ENCODE results near the gene GOT1.

- TF ChIP-seq USF2 (CRISPR knock-in tag; IDR thresholded peaks at IDR 0.05) (no peak), PREB (CRISPR knock-in tag; IDR thresholded peaks at IDR 0.05; ENCODE audit: borderline replicate concordance) (no peak)
Measured at GRCh38 chr10:99365736-99366135, 64.7 kb downstream of the GOT1 start.
